Measurements from ENCODE around the gene NUCB1. TPM values are rescaled to one million over a fixed set of nuclear protein-coding genes. Genes with fewer than 3 reads are reported as not detected.
"Not testable (repeated sequence)": the region's sequence is repeated elsewhere in the genome, so short reads cannot be mapped to it uniquely, and the experiment has no call there.

NUCB1 gene
- total RNA-seq, 1 experiment from 2014 or later = 162 TPM

GRCh38 chr19:48868114-48868886 lies 31.8 kb upstream of the NUCB1 start, which contains the start of gene PLEKHA4:
Gene PLEKHA4, minus strand, starts transcription at chr19:48868617. Its CDS starts 997 bp downstream, at chr19:48867620.
- DNase-seq = peak; percentile 66
- H3K27ac Mint-ChIP-seq (ENCODE audit: unreplicated experiment) = peak within 1 kb of the TSS; percentile 88
- no peak for TF ChIP-seq CTCF (IDR thresholded peaks at IDR 0.05; ENCODE audit: unreplicated experiment)
- TSS peak; percentile 56 for BruUV-seq (replicated peaks)
- no peaks in the 10 kb centered on the region for H3K9me3 Mint-ChIP-seq (ENCODE audit: low read depth, unreplicated experiment)
- CTCF ChIA-PET = interaction anchor here (0.6 to 1.6 kb wide), 3 partner anchors 11 to 124 kb away, joined by 3 to 5 read pairs (median 4); no protein-coding TSS in a partner anchor
- H3K4me3 Mint-ChIP-seq (ENCODE audit: low read depth, unreplicated experiment) = peak within 1 kb of the TSS; percentile 76
- peaks cover 8% of the 10 kb centered on the region for H3K27me3 Mint-ChIP-seq (ENCODE audit: unreplicated experiment)
- intact Hi-C loops (cut with micrococcal nuclease; ENCODE audit: unreplicated experiment) = no loop called here
- peaks cover 30% of the 10 kb centered on the region for H3K4me1 Mint-ChIP-seq (ENCODE audit: low read depth, unreplicated experiment)
- peaks cover 44% of the 10 kb centered on the region for H3K36me3 Mint-ChIP-seq (ENCODE audit: insufficient read depth, unreplicated experiment)

GRCh38 chr19:48870048-48870447 lies 30.1 kb upstream of the NUCB1 start:
- no TSS peak for BruUV-seq (replicated peaks)
- CTCF ChIA-PET = interaction anchor here (1.6 kb wide), 1 partner anchor 101 kb away, joined by 5 read pairs; no protein-coding TSS in a partner anchor
- Mint-ChIP-seq H3K36me3 (ENCODE audit: insufficient read depth, unreplicated experiment) (peaks cover 53% of the 10 kb centered on the region), H3K27ac (ENCODE audit: unreplicated experiment) (no peak overlapping the region), H3K9me3 (ENCODE audit: low read depth, unreplicated experiment) (no peaks in the 10 kb centered on the region), H3K27me3 (ENCODE audit: unreplicated experiment) (peaks cover 8% of the 10 kb centered on the region), H3K4me1 (ENCODE audit: low read depth, unreplicated experiment) (peaks cover 42% of the 10 kb centered on the region), H3K4me3 (ENCODE audit: low read depth, unreplicated experiment) (no peak overlapping the region)
- TF ChIP-seq CTCF (IDR thresholded peaks at IDR 0.05; ENCODE audit: unreplicated experiment) = no peak
- intact Hi-C loops (cut with micrococcal nuclease; ENCODE audit: unreplicated experiment) = no loop called here
- no peak for DNase-seq

GRCh38 chr19:48871471-48872181 lies 28.5 kb upstream of the NUCB1 start:
- CTCF ChIA-PET = interaction anchor here (0.6 to 1.4 kb wide), 5 partner anchors 29 to 132 kb away, joined by 3 to 5 read pairs (median 4); partner anchors contain the start of genes GYS1 and RUVBL2
- Mint-ChIP-seq H3K36me3 (ENCODE audit: insufficient read depth, unreplicated experiment) (peaks cover 69% of the 10 kb centered on the region), H3K27ac (ENCODE audit: unreplicated experiment) (peak overlapping the region; percentile 100), H3K4me1 (ENCODE audit: low read depth, unreplicated experiment) (peaks cover 54% of the 10 kb centered on the region), H3K4me3 (ENCODE audit: low read depth, unreplicated experiment) (peak overlapping the region; percentile 95)
- intact Hi-C loops (cut with micrococcal nuclease; ENCODE audit: unreplicated experiment); H3K27me3 Mint-ChIP-seq (ENCODE audit: unreplicated experiment); H3K9me3 Mint-ChIP-seq (ENCODE audit: low read depth, unreplicated experiment); DNase-seq; BruUV-seq (replicated peaks): not testable (repeated sequence)

- intact Hi-C loops (cut with micrococcal nuclease; ENCODE audit: unreplicated experiment) = no loop called here
Measured at GRCh38 chr19:48872182-48872883, 27.8 kb upstream of the NUCB1 start, which contains the start of gene PPP1R15A. Gene PPP1R15A, plus strand, starts transcription at chr19:48872421. Its CDS starts 813 bp downstream, at chr19:48873234.

More at GRCh38 chr19:48872182-48872883, 27.8 kb upstream of the NUCB1 start, which contains the start of gene PPP1R15A:
- no peaks in the 10 kb centered on the region for H3K9me3 Mint-ChIP-seq (ENCODE audit: low read depth, unreplicated experiment)
- BruUV-seq (replicated peaks) = TSS peak; percentile 69
- H3K27ac Mint-ChIP-seq (ENCODE audit: unreplicated experiment) = peak within 1 kb of the TSS; percentile 100
- H3K4me3 Mint-ChIP-seq (ENCODE audit: low read depth, unreplicated experiment) = peak within 1 kb of the TSS; percentile 95
- H3K4me1 Mint-ChIP-seq (ENCODE audit: low read depth, unreplicated experiment) = peaks cover 48% of the 10 kb centered on the region
- CTCF ChIA-PET = interaction anchor here (0.6 to 1.4 kb wide), 5 partner anchors 29 to 131 kb away, joined by 3 to 5 read pairs (median 4); partner anchors contain the start of genes GYS1 and RUVBL2
- no peak for TF ChIP-seq CTCF (IDR thresholded peaks at IDR 0.05; ENCODE audit: unreplicated experiment)
- peaks cover 69% of the 10 kb centered on the region for H3K36me3 Mint-ChIP-seq (ENCODE audit: insufficient read depth, unreplicated experiment)
- peaks cover 8% of the 10 kb centered on the region for H3K27me3 Mint-ChIP-seq (ENCODE audit: unreplicated experiment)
- DNase-seq = peak; percentile 99

Measured in Calu3 (cell line).